Lower leg skin (tissue), 4 donors: ENCODE data around the gene SERPINB10. TPM values are rescaled to one million over a fixed set of nuclear protein-coding genes. Genes with fewer than 3 reads are reported as not detected.

Experiments used
- DNase-seq, 2 donors: peaks; one replicate each; pipeline ENCODE4 v3.0.0-alpha.2; 2019; ENCODE audit warnings: low spot score in 2 of 2
- H3K4me3 ChIP-seq: fragments of 200-600 bp; sonication (generic); 2 replicates; pipeline ENCODE4 v1.5.1; 2017; ENCODE audit warnings: mild to moderate bottlenecking, low read depth; ENCODE audit not compliant: poor library complexity, severe bottlenecking
- CTCF ChIP-seq, 3 donors: fragments of 450-650 bp; IDR thresholded peaks; one replicate each; pipeline ENCODE4 v1.5.1; 2016; ENCODE audit warnings: antibody characterized with exemption in 3 of 3, mild to moderate bottlenecking in 3 of 3, moderate library complexity in 2 of 3
- POLR2A ChIP-seq, 2 donors: fragments of 450-650 bp; IDR thresholded peaks; one replicate each; pipeline ENCODE4 v1.6.1; 2016 to 2017; ENCODE audit warnings: antibody characterized with exemption in 2 of 2, mild to moderate bottlenecking in 1 of 2, moderate library complexity in 1 of 2
- WGBS, 2 donors: methylation state at CpG; one replicate each; pipeline ENCODE4 v1.1.5; 2018; 5-methylcytosine and 5-hydroxymethylcytosine counted together
- intact Hi-C: fragments of 100-400 bp; cut with DNase I; formaldehyde crosslinking; loops from one replicate; pipeline ENCODE4 v1.15.0; 2023; ENCODE audit warnings: low total_unique reads
- total RNA-seq, 4 donors: library from RNA; depleted of rRNA; stranded (reverse); fragments of >200 nt; gene quantifications; one replicate each; pipeline ENCODE4 v1.1.0, GENCODE V29; 2016

The SERPINB10 gene
- 1 to 10 TPM in 2 of 4 donors, under 1 TPM in 2; 0.15 to 1.9 (median 0.68) TPM for total RNA-seq

- H3K4me3 ChIP-seq = no peak within 1 kb of the TSS
- no peak for DNase-seq
- no peak for TF ChIP-seq POLR2A (IDR thresholded peaks at IDR 0.05)
- no peak for TF ChIP-seq CTCF (IDR thresholded peaks at IDR 0.05)
- intact Hi-C loops = no loop called here
These were observed at the start of gene SERPINB10 for GRCh38 chr18:63907664-63908063. Gene SERPINB10 (plus strand): TSS chr18:63907958. CDS start chr18:63915511, 7,553 bp downstream.

- intact Hi-C loops = no loop called here
- no peak for TF ChIP-seq CTCF (IDR thresholded peaks at IDR 0.05)
- no peak for TF ChIP-seq POLR2A (IDR thresholded peaks at IDR 0.05)
- no peak overlapping the region for H3K4me3 ChIP-seq
- WGBS, 2 donors = 47 to 51% methylated on average over 1 of the region's 1 CpG
- DNase-seq = no peak
These were observed 49.3 kb upstream of the SERPINB10 start for GRCh38 chr18:63858456-63858855.

GRCh38 chr18:63859781-63860475 is 47.8 kb upstream of the SERPINB10 start:
- TF ChIP-seq CTCF (IDR thresholded peaks at IDR 0.05) = no peak
- TF ChIP-seq POLR2A (IDR thresholded peaks at IDR 0.05) = no peak
- intact Hi-C loops = no loop called here
- no peak for DNase-seq
- no peak overlapping the region for H3K4me3 ChIP-seq
- 62 to 71% methylated on average over 2 of the region's 2 CpGs for WGBS, 2 donors

GRCh38 chr18:63860531-63860930 is 47.2 kb upstream of the SERPINB10 start:
- DNase-seq = no peak
- intact Hi-C loops = no loop called here
- 35 to 69% methylated on average over 2 of the region's 2 CpGs for WGBS, 2 donors
- no peak overlapping the region for H3K4me3 ChIP-seq
- TF ChIP-seq CTCF (IDR thresholded peaks at IDR 0.05) (no peak), POLR2A (IDR thresholded peaks at IDR 0.05) (no peak)

GRCh38 chr18:63867368-63868125 is 40.2 kb upstream of the SERPINB10 start:
- no peak for DNase-seq
- intact Hi-C loops = no loop called here
- H3K4me3 ChIP-seq = no peak overlapping the region
- 41 to 49% methylated on average over 3 of the region's 3 CpGs for WGBS, 2 donors
- TF ChIP-seq CTCF (IDR thresholded peaks at IDR 0.05) (no peak), POLR2A (IDR thresholded peaks at IDR 0.05) (no peak)
